ENCODE measurements around the gene B4GALT1.

DNA sequence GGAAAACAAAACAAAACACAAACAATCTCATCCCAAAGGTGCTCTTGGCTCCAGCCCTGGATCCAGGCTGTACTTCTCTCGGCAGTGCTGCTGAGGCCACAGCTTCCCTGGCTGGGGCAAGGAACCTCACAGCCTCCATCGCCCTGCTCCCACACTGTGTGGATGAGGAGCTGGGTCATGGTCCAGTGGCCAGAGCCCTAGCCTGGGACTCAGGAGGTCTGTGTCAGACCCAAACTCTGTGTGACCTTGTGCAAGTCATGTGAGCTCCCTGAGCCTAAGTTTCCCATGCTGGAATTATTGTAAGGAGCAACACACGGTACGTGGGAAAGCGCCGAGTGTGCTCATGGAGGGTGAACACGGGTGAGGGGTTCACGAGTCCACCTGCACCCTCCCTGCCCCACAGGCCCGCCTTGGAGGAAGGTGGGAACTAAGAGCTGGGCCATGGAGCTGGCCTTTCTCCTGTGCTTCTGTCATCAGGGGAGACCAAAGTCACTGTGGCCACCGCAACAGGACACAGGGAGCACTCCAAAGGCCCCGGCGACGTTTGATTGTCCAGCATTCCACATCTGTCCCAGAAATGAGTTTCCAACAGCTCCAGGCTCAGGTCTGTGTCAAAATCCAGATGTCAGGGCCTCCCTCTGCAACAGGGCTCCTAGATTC, 64.5 kb downstream of the B4GALT1 start:
- TF ChIP-seq CTCF (IDR thresholded peaks at IDR 0.05), result no peak
- no peak for TF ChIP-seq ZFX (IDR thresholded peaks at IDR 0.05; ENCODE audit: borderline replicate concordance)

Data from 22Rv1 (cell line).